HG02938 (cell line): ENCODE results near the gene BICRA.
A peak's percentile ranks its signal among the peaks of the same experiment; 100 is the strongest.
"Not testable (repeated sequence)": the region's sequence is repeated elsewhere in the genome, so short reads cannot be mapped to it uniquely, and the experiment has no call there.

Experiments used
- ATAC-seq: cut with Tn5 transposase; IDR thresholded peaks from one replicate; pipeline ENCODE4 v1.9.1; 2021; ENCODE audit warnings: mild to moderate bottlenecking, moderate library complexity; ENCODE audit not compliant: unreplicated experiment

Gene BICRA

DNA sequence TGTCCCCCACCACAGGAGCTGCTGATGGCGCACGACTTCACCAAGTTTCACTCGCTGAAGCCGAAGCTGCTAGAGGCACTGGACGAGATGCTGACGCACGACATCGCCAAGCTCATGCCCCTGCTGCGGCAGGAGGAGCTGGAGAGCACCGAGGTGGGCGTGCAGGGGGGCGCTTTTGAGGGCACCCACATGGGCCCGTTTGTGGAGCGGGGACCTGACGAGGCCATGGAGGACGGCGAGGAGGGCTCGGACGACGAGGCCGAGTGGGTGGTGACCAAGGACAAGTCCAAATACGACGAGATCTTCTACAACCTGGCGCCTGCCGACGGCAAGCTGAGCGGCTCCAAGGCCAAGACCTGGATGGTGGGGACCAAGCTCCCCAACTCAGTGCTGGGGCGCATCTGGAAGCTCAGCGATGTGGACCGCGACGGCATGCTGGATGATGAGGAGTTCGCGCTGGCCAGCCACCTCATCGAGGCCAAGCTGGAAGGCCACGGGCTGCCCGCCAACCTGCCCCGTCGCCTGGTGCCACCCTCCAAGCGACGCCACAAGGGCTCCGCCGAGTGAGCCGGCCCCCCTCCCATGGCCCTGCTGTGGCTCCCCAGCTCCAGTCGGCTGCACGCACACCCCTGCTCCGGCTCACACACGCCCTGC is 132.1 kb downstream of the BICRA start:
- no peak for ATAC-seq

DNA sequence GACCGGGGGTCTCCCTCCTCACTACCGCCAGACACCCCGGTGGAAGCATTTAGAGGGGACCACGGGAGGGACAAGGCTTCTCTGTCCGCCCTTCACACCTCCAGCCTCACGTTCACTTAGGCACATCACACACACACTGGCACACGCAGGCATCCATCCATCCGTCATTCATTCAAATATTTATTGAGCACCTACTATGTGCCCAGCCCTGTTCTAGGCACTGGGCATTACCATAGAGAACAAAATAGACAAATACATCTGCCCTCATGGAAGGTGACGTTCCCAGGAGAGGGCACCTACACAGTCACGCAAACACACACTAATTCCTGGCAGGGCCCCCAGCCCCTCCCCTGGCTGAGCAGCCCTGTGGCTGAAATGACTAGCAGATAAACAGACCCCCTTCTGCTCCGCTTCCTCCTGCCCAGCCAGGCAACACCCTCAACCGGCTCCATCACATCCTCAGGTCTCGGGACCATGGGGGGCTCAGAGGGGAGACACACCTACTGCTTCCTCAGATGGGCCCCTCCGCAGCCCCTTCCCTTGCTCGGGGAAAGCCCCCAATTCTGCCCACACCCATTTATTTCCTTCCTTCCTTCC is 132.7 kb downstream of the BICRA start:
- ATAC-seq: no peak

- no peak for ATAC-seq
Measured at GRCh38 chr19:47742634-47743033, 133.7 kb downstream of the BICRA start.

DNA sequence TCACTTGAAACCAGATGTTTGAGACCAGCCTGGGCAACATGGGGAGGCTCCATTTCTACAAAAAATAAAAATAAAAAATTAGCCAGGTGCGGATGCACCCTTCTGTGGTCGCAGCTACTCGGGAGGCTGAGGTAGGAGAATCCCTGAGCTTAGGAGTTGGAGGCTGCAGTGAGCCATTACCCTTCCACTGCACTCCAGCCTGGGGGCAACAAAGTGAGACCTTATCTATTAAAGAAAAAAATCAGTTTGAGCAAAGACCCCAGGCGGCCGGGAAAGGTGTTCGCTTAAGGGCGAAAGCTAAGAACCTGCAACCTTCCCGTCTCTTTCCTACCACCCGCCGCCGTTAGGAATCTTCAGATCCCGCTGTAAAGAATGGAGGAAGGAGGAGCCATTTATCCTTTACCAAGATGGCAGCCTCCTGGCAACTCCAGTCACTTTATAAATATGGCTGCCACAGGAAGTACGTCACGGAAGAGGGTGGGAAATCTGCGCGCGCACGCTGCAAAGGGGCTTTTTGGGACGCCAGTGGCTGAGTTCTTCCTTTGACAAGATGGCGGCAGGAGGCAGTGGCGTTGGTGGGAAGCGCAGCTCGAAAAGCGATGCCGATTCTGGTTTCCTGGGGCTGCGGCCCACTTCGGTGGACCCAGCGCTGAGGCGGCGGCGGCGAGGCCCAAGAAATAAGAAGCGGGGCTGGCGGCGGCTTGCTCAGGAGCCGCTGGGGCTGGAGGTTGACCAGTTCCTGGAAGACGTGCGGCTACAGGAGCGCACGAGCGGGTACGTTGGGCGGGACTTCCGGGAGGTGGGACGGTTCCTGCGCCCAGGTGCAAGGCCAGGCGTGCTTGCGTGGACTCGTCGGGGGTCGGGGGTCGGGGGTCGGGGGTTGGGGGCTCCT is 136.3 kb downstream of the BICRA start, which contains the start of gene NOP53:
Gene NOP53, plus strand, starts transcription at position 537 of the 892 bp plus-strand sequence. Its CDS starts 14 bp downstream, at position 551.
- peak; percentile 63 for ATAC-seq

GRCh38 chr19:47746129-47746528 is 137.2 kb downstream of the BICRA start:
- not testable (repeated sequence) for ATAC-seq

DNA sequence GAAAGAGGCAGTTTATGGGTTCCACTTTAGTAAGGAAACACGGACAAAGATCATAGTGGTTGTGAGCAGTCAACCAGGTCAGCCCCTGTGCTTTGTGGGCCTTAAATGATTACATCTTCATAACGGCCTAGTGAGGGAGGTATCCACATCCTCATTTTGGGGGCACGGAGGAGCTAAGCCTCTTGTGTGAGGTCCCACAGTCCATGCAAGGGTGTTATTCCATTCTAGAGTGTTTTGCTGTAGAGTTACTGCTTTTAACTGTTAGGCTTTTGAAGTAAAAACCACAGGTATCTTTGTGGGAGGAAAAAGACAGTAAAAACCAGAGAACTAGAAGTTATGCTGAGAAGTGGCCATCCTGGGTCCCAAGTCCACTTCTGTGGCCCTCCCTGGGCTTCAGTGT is 140.4 kb downstream of the BICRA start:
- ATAC-seq: no peak

DNA sequence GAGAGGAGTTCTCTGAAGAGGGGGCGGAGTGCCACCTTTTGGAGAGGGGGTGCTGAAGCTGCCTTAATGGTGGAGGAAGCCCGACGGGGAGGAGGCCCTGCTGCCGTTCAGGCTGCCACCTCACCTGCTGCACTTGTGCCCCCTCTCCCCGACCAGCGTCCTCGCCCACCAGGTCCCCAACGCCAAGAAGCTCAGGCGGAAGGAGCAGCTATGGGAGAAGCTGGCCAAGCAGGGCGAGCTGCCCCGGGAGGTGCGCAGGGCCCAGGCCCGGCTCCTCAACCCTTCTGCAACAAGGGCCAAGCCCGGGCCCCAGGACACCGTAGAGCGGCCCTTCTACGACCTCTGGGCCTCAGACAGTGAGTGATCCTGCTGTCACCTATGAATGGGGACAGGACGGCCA is 141.8 kb downstream of the BICRA start:
- ATAC-seq: no peak

DNA sequence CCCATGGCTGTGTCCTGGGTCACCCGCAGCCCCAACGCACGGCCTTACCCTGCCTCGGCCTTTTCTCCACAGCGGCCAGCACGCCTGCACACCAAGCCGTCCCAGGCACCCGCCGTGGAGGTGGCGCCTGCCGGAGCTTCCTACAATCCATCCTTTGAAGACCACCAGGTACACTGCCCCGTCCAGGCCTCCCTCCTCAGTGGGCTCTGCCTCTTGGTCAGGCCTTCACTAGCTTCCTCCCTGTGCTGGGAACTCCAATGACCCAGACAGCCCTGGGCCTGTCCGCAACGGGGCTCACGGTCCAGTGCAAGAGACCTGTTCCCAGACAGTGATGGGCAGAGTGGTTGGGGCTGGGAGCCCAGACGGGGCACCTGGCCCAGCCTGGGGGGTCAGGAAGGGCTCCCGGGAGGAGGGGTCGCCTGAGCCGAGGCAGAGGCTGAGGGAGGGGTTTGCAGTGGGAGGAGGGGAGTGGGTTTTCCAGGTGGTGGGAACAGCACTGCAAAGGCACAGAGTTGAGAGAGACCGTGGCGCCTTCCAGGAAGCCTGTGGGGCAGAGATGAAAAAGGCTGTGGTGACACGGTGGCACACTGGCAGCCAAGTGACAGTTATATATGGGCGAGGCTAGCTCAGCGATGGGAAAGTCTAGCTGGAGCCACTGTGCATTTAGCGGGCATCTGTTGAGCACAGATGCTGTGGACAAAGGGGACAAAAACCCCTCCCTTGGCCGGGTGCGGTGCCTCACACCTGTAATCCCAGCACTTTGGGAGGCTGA is 143.7 kb downstream of the BICRA start:
- no peak for ATAC-seq
